Measurements from ENCODE around the gene NUFIP2. TPM values are rescaled to one million over a fixed set of nuclear protein-coding genes. Genes with fewer than 3 reads are reported as not detected.
A peak's percentile ranks its signal among the peaks of the same experiment; 100 is the strongest.

The NUFIP2 gene
- total and polyA plus RNA-seq, 4 donors: 10.2 to 71.6 (median 29.6) TPM

- no peak overlapping the region for H3K4me3 ChIP-seq
- no peak overlapping the region for H3K9ac ChIP-seq (ENCODE audit: insufficient read depth in 1 of 2, low read length in 2 of 2)
- peaks cover 0 to 3% (median 0%) of the 10 kb centered on the region in 3 donors for H3K27me3 ChIP-seq (ENCODE audit: control insufficient read depth in 3 of 3, insufficient read depth in 3 of 3, low read length in 2 of 3)
- no peak for TF ChIP-seq CTCF (IDR thresholded peaks at IDR 0.05; ENCODE audit: control extremely low read depth, extremely low read depth)
- H3K4me1 ChIP-seq (ENCODE audit: control insufficient read depth in 5 of 5, insufficient read depth in 5 of 5, low read length in 5 of 5): peaks cover 0 to 2% (median 0%) of the 10 kb centered on the region in 5 donors
- 75 to 85% methylated on average over 8 of the region's 8 CpGs for WGBS, 2 donors
- H3K36me3 ChIP-seq (ENCODE audit: control insufficient read depth in 4 of 4, insufficient read depth in 4 of 4, low read length in 4 of 4): no peaks in the 10 kb centered on the region
- H3K27ac ChIP-seq (ENCODE audit: low read depth in 1 of 2, low read length in 1 of 2): no peak overlapping the region
- DNase-seq: no peak
- peak; percentile 27 for ATAC-seq (ENCODE audit: insufficient read depth, low FRiP score)
- no peaks in the 10 kb centered on the region for H3K9me3 ChIP-seq (ENCODE audit: control insufficient read depth in 4 of 4, insufficient read depth in 3 of 4, low read length in 3 of 4)
Observed at GRCh38 chr17:29214215-29215146, 79.5 kb downstream of the NUFIP2 start.

DNA sequence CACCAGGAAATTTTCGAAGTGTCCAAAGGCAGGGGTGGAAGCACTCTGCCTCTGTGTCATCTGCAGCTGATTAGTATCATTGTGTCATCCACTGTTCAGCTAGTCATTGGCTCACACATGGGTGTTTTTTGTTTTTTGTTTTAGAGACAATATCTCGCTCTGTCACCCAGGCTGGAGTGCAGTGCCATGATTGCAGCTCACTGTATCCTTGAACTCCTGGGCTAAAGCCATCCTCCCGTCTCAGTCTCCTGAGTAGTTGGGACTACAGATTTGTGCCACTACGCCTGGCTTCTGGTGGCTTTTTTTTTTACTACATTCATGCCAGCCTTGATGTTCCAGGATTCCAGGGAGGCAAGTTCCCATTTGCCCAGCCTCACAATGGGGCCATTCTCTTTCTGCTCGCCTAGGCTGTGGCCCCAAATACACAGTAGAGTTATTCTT is 81.2 kb downstream of the NUFIP2 start:
- no peak for TF ChIP-seq CTCF (IDR thresholded peaks at IDR 0.05; ENCODE audit: control extremely low read depth, extremely low read depth)
- ATAC-seq (ENCODE audit: insufficient read depth, low FRiP score): no peak
- no peak for DNase-seq

DNA sequence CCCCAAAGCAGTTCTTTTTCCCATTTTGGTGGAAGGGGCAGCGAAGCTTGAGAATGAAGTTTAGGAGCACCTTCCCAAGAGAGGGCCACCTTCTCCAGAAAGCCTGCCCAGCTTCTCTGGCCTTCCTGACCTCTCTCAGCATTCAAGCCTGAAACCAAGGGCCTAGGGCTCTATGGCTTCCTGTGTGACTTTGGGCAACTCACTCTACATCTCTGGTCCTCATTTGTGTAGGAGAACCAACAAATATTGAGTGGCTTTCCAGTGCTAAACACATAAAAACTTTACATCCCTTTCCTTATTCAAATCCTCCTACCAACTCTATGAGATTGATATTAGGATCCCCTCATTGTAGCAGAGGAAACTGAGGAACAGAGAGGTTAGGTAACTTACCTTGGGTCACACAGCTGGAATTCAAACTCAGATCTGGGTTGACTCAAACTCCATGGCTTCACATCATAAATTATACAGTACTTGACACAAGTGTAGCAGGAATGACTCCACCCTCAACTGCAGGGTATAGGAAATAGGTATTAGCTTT is 81.8 kb downstream of the NUFIP2 start:
- Histone ChIP-seq H3K4me3 (no peak overlapping the region), H3K9ac (ENCODE audit: insufficient read depth in 1 of 2, low read length in 2 of 2) (no peak overlapping the region), H3K4me1 (ENCODE audit: control insufficient read depth in 5 of 5, insufficient read depth in 5 of 5, low read length in 5 of 5) (peaks cover 0 to 2% (median 0%) of the 10 kb centered on the region in 5 donors), H3K36me3 (ENCODE audit: control insufficient read depth in 4 of 4, insufficient read depth in 4 of 4, low read length in 4 of 4) (no peaks in the 10 kb centered on the region), H3K27me3 (ENCODE audit: control insufficient read depth in 3 of 3, insufficient read depth in 3 of 3, low read length in 2 of 3) (peaks cover 0 to 3% (median 0%) of the 10 kb centered on the region in 3 donors), H3K9me3 (ENCODE audit: control insufficient read depth in 4 of 4, insufficient read depth in 3 of 4, low read length in 3 of 4) (no peaks in the 10 kb centered on the region), H3K27ac (ENCODE audit: low read depth in 1 of 2, low read length in 1 of 2) (no peak overlapping the region)
- TF ChIP-seq CTCF (IDR thresholded peaks at IDR 0.05; ENCODE audit: control extremely low read depth, extremely low read depth): no peak
- no peak for ATAC-seq (ENCODE audit: insufficient read depth, low FRiP score)
- 100% methylated on average over 1 of the region's 1 CpG for WGBS, 2 donors
- no peak for DNase-seq

More for the DNA sequence above, 81.2 kb downstream of the NUFIP2 start:
- Histone ChIP-seq H3K4me1 (ENCODE audit: control insufficient read depth in 5 of 5, insufficient read depth in 5 of 5, low read length in 5 of 5) (peaks cover 0 to 2% (median 0%) of the 10 kb centered on the region in 5 donors), H3K9ac (ENCODE audit: insufficient read depth in 1 of 2, low read length in 2 of 2) (no peak overlapping the region), H3K36me3 (ENCODE audit: control insufficient read depth in 4 of 4, insufficient read depth in 4 of 4, low read length in 4 of 4) (no peaks in the 10 kb centered on the region), H3K27me3 (ENCODE audit: control insufficient read depth in 3 of 3, insufficient read depth in 3 of 3, low read length in 2 of 3) (peaks cover 0 to 3% (median 0%) of the 10 kb centered on the region in 3 donors), H3K4me3 (no peak overlapping the region), H3K9me3 (ENCODE audit: control insufficient read depth in 4 of 4, insufficient read depth in 3 of 4, low read length in 3 of 4) (no peaks in the 10 kb centered on the region), H3K27ac (ENCODE audit: low read depth in 1 of 2, low read length in 1 of 2) (no peak overlapping the region)
- WGBS, 2 donors: 89 to 92% methylated on average over 5 of the region's 5 CpGs

All from lung (tissue), 12 donors.